DOHH2 (cell line): ENCODE results near the gene ANKS1B.

ENCODE experiments used
- H3F3A ChIP-seq: fragments of 200-600 bp; sonication (generic), shearing (Covaris generic); 2 replicates; pipeline ENCODE4 v1.6.0; 2016; ENCODE audit warnings: antibody characterized with exemption, mild to moderate bottlenecking; ENCODE audit not compliant: control insufficient read depth, insufficient read depth
- H3K27ac ChIP-seq: fragments of 200-600 bp; sonication (generic); 2 replicates; pipeline ENCODE4 v1.5.1; 2014; ENCODE audit warnings: low read depth, mild to moderate bottlenecking, low read length, moderate library complexity
- H3K27me3 ChIP-seq: fragments of 200-600 bp; sonication (generic); 2 replicates; pipeline ENCODE4 v1.6.1; 2014; ENCODE audit warnings: mild to moderate bottlenecking, low read length, mixed read lengths; ENCODE audit not compliant: control insufficient read depth
- H3K36me3 ChIP-seq: fragments of 200-600 bp; sonication (generic); 2 replicates; pipeline ENCODE4 v1.6.1; 2014; ENCODE audit warnings: mild to moderate bottlenecking, low read length, moderate library complexity, mixed read lengths; ENCODE audit not compliant: control insufficient read depth
- H3K4me1 ChIP-seq: fragments of 200-600 bp; sonication (generic); 2 replicates; pipeline ENCODE4 v1.6.1; 2014; ENCODE audit warnings: mild to moderate bottlenecking, low read length, mixed read lengths; ENCODE audit not compliant: control insufficient read depth
- H3K4me2 ChIP-seq: fragments of 200-600 bp; sonication (generic); 2 replicates; pipeline ENCODE4 v1.6.0; 2014; ENCODE audit warnings: mild to moderate bottlenecking, low read length, moderate library complexity
- H3K4me3 ChIP-seq: fragments of 200-600 bp; sonication (generic); 2 replicates; pipeline ENCODE4 v1.5.1; 2014; ENCODE audit warnings: mild to moderate bottlenecking, low read length, mixed read lengths
- H3K79me2 ChIP-seq: fragments of 200-600 bp; sonication (generic); 2 replicates; pipeline ENCODE4 v1.6.1; 2014; ENCODE audit warnings: mild to moderate bottlenecking, low read length, mixed read lengths; ENCODE audit not compliant: control insufficient read depth
- H3K9me2 ChIP-seq: fragments of 200-600 bp; sonication (generic); replicated peaks from 2 replicates; pipeline ENCODE4 v1.6.1; 2014; ENCODE audit warnings: mild to moderate bottlenecking, low read length, mixed read lengths; ENCODE audit not compliant: control insufficient read depth
- H3K9me3 ChIP-seq: fragments of 200-600 bp; sonication (generic); 2 replicates; pipeline ENCODE4 v1.6.1; 2014; ENCODE audit warnings: antibody characterized with exemption, low read length, mixed read lengths; ENCODE audit not compliant: control insufficient read depth, insufficient read depth
- H4K20me1 ChIP-seq: fragments of 200-600 bp; sonication (generic); 2 replicates; pipeline ENCODE4 v1.6.0; 2014; ENCODE audit warnings: low read depth, mild to moderate bottlenecking, antibody characterized with exemption, low read length, moderate library complexity; ENCODE audit not compliant: control insufficient read depth, insufficient read depth
- EZH2phosphoT487 ChIP-seq: fragments of 200-600 bp; sonication (generic); IDR thresholded peaks from 2 replicates; pipeline ENCODE4 v1.6.1; 2017; ENCODE audit warnings: borderline replicate concordance, mild to moderate bottlenecking, antibody characterized with exemption, low read length, moderate library complexity, mixed read lengths
- TF ChIP-seq, protein P1 (sequence below): fragments of 200-600 bp; sonication (generic); IDR thresholded peaks from one replicate; pipeline ENCODE4 v1.5.1; 2014; ENCODE audit warnings: antibody characterized with exemption, mild to moderate bottlenecking, low read depth, low read length; ENCODE audit not compliant: poor library complexity, severe bottlenecking

Gene ANKS1B

GRCh38 chr12:98918176-98918863 is 1066.4 kb downstream of the ANKS1B start:
- Histone ChIP-seq H3K4me3 (no peak overlapping the region), H3K9me2 (no peaks in the 10 kb centered on the region), H3K27me3 (no peaks in the 10 kb centered on the region), H3K79me2 (no peaks in the 10 kb centered on the region), H3K9me3 (no peaks in the 10 kb centered on the region), H3K36me3 (no peaks in the 10 kb centered on the region), H3F3A (no peaks in the 10 kb centered on the region), H3K4me1 (no peaks in the 10 kb centered on the region), H3K27ac (no peak overlapping the region), H4K20me1 (no peaks in the 10 kb centered on the region), H3K4me2 (no peak overlapping the region)
- TF ChIP-seq, protein P1, sequence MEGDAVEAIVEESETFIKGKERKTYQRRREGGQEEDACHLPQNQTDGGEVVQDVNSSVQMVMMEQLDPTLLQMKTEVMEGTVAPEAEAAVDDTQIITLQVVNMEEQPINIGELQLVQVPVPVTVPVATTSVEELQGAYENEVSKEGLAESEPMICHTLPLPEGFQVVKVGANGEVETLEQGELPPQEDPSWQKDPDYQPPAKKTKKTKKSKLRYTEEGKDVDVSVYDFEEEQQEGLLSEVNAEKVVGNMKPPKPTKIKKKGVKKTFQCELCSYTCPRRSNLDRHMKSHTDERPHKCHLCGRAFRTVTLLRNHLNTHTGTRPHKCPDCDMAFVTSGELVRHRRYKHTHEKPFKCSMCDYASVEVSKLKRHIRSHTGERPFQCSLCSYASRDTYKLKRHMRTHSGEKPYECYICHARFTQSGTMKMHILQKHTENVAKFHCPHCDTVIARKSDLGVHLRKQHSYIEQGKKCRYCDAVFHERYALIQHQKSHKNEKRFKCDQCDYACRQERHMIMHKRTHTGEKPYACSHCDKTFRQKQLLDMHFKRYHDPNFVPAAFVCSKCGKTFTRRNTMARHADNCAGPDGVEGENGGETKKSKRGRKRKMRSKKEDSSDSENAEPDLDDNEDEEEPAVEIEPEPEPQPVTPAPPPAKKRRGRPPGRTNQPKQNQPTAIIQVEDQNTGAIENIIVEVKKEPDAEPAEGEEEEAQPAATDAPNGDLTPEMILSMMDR: no peak
- TF ChIP-seq EZH2phosphoT487: no peak

- Histone ChIP-seq H3K4me1 (no peaks in the 10 kb centered on the region), H3K9me2 (no peaks in the 10 kb centered on the region), H3K4me3 (no peak overlapping the region), H3K27ac (no peak overlapping the region), H3K36me3 (no peaks in the 10 kb centered on the region), H3K27me3 (no peaks in the 10 kb centered on the region), H3K79me2 (no peaks in the 10 kb centered on the region), H4K20me1 (no peaks in the 10 kb centered on the region), H3F3A (no peaks in the 10 kb centered on the region), H3K4me2 (no peak overlapping the region), H3K9me3 (no peaks in the 10 kb centered on the region)
- no peak for TF ChIP-seq EZH2phosphoT487
- TF ChIP-seq, protein P1: no peak
Observed at GRCh38 chr12:98916106-98916505, 1068.6 kb downstream of the ANKS1B start.

DNA sequence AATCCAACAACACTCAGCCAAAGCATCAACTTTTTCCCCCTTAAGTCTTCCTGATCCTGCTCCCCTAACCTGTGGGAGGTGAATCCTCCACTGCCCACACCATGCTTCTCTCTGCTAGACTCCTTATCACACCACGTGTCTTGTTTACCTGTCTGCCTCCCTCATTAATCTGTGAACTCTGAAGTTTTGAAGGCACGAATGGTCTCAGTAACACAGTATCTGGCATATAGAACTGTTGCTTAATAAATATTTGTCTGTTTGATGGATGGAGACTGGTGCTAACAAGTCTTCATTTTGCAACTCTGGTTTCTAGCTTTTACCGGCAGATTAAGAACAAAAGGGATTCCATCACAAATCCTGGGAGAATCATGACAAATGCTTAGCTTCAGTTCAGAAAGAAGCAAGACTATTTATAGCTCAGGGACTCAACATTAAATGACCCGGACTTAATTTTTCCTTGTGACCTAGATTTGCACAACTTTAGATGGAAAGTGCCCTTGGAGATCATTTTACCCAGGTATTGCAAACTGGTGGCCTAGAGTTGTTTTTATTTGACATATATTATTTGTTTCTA is 1072.2 kb downstream of the ANKS1B start:
- no peaks in the 10 kb centered on the region for H3K4me1 ChIP-seq
- no peak overlapping the region for H3K4me2 ChIP-seq
- no peaks in the 10 kb centered on the region for H3F3A ChIP-seq
- H3K36me3 ChIP-seq: no peaks in the 10 kb centered on the region
- H3K9me3 ChIP-seq: no peaks in the 10 kb centered on the region
- H4K20me1 ChIP-seq: no peaks in the 10 kb centered on the region
- TF ChIP-seq EZH2phosphoT487: no peak
- TF ChIP-seq, protein P1: no peak
- no peak overlapping the region for H3K4me3 ChIP-seq
- no peaks in the 10 kb centered on the region for H3K9me2 ChIP-seq
- H3K79me2 ChIP-seq: no peaks in the 10 kb centered on the region
- no peak overlapping the region for H3K27ac ChIP-seq
- no peaks in the 10 kb centered on the region for H3K27me3 ChIP-seq
